OCI-M2 (cell line): ENCODE data around the gene WBP11.

ENCODE experiments used
- DNase-seq: peaks from one replicate; lab custom pipeline; 2025; ENCODE audit not compliant: unreplicated experiment; lab: John Stamatoyannopoulos, UW

WBP11 gene

GRCh38 chr12:14825256-14825655 lies 22.0 kb upstream of the WBP11 start:
- DNase-seq = no peak

- no peak for DNase-seq
These were observed 20.8 kb upstream of the WBP11 start for GRCh38 chr12:14824012-14824634.

DNA sequence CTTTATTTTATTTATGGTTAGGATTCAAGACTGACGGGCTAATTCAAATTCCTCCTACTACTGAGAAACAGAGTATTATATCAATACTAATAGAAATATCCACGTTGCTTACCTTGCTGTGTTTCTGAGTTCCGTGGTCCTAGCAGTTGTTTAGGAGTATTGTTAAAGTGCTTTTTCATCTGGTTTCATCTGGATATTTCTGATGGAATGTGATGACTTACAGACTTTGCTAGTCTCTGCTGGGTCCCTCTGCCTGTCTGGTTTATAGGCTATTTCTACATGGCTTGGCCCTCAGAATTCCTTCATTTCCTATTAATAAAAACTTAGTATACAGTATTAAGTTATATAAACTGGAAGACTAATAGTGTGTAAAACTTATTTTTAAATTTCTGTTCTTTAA lies 10.7 kb upstream of the WBP11 start, which contains the start of gene SMCO3:
Gene SMCO3, minus strand, starts transcription at position 169 of the 400 bp plus-strand sequence. CDS start 7,502 bp downstream, outside the sequence.
- DNase-seq = no peak

DNA sequence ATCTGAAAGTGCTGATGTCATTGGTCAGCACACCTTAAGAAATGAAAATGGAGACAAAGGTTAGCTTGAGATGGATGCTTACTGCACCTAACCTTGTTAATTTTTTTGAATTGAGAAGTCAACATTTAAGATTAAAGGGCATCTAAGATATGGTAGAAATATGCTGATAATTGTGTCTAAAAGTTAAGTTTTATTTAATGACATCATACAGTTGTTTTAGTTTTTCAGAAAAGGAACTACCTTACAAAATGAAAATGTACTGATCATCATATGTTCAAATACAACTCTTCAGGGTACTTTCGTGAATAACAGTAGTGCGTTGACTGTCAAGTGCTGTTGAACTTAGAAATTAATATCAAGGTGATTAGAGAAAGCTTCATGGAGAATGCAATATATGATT lies 8.2 kb upstream of the WBP11 start:
- DNase-seq = no peak

GRCh38 chr12:14810953-14811483 lies 7.7 kb upstream of the WBP11 start:
- DNase-seq = no peak

DNA sequence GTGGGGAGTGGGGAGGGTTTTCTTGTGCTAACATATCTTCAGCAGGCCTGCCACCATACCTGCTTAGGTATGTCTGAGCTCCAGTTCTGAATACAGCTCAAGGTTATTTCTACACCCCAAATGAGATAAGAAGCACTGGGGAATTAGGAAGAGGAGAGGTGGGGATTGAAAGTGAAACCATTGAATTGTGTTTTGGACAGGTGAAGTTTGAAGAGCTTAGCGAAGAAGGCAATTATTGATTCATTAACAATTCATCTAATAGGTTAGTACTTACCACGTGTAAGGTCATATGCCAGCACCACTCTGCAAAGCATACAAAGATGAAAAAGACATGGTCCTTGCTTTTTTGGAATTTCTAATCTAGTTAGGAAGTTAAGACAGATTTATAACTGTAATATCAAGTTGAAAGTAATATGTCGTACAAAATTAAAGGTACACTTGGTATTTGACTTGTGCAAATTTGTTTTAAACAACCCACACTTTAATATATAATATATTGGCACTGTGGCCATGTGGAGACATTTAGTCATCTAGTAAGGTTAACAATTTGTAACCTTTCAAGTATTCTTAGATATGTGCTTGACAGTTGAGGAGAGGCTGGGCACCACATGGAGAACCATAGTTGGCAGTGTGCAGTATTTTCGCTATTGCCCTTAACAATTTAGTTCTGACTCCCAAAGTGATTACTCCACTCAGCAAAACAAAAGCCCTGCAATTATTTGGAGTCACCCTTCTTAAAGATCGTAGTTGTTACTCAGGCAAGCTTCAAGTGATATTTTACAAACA lies 7.1 kb upstream of the WBP11 start:
- no peak for DNase-seq

- DNase-seq = no peak
These were observed 517 bp upstream of the WBP11 start for GRCh38 chr12:14803830-14804160.

DNA sequence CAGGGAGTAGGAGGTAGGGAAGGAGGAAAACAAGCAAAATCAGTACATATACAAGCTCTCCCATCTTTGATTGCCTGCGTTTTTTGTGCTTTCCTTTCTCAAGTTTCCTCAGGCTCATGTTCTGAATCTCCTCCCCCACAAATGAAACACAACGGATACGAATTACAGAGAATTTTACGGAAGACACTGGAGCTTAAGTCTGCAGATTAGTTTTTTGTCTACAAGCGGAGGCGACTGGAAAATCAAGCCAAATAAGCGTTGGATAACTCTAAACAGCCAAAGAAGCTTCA lies 612 bp downstream of the WBP11 start:
- no peak for DNase-seq

DNA sequence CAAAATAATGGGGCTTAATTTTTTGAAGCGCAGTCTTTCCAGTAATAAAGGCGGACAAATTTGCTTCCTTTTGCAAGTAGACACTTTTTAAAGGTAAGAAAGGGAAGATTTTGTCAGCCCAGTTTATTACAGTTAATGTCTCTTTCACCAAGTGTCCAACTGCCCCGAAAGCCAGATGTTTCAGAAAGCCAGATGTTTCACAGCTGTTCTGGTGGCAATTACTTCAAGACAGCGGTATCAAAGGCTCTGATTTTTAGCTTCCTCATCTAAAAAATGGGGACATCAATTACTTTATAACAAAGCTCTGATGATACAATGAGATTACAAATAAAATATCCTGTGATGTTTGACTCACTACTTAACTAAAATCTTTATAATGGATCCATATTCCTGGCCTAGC lies 1.0 kb downstream of the WBP11 start:
- DNase-seq = no peak

- DNase-seq = no peak
These were observed 8.2 kb downstream of the WBP11 start for GRCh38 chr12:14795028-14795448.

- DNase-seq = no peak
These were observed 17.7 kb downstream of the WBP11 start for GRCh38 chr12:14785568-14785967.

DNA sequence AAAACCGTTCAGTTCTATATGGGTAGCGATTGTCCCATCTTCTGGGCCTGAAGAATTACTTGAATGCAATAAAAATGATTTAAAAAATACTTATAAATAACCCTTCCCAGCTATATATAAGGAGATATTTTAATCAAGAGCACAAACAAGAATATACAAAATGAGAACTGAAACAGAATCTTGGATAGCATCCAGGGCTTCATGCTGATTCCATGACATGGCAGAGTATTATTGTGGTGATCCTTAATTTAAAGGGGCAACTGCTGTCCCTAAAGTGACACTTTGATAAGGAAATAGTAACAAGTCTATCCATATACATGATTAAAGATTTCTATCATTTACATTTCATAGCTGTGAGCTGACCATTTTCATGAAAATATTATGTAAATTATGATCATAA lies 18.8 kb downstream of the WBP11 start:
- no peak for DNase-seq

DNA sequence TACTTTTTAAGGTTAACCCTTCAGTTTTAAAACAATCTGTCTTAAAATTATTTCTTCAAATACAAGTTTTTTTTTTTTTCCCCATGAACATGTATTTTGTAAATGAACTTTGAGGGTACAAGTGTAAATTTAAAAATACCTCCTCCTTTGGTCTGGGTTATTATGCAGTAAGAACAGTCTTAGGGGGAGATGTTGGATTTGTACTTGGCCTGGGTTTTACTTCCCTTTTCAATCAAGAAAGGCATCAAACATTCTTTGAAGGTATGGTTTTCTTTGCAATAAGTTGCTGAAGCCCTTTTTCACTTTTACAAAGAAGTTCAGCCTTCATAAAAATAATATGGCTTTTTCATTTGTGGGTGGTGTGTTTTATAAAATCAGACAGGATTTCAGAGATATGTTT lies 20.5 kb downstream of the WBP11 start:
- no peak for DNase-seq

GRCh38 chr12:14781563-14781962 lies 21.7 kb downstream of the WBP11 start:
- no peak for DNase-seq

GRCh38 chr12:14780859-14781258 lies 22.4 kb downstream of the WBP11 start:
- DNase-seq = no peak

DNA sequence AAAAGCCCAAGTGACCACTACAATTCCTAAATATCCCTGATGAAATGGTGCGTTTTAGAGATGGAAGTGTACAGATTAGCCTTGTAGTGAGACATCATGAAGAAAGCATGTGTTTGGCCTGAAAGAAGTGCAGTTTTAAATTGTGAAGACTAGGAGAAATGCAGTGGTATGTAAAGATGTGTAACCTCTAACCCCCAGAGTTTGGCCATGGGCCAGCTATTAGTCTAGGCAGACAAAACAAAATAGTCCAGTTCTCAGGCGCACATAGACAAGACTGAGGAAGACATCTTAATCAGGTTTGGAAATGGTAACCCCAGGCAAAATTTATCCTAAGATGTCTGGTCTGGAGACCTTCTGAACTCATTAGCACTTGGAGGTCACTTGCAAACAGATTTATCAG lies 23.4 kb downstream of the WBP11 start:
- DNase-seq = no peak

DNA sequence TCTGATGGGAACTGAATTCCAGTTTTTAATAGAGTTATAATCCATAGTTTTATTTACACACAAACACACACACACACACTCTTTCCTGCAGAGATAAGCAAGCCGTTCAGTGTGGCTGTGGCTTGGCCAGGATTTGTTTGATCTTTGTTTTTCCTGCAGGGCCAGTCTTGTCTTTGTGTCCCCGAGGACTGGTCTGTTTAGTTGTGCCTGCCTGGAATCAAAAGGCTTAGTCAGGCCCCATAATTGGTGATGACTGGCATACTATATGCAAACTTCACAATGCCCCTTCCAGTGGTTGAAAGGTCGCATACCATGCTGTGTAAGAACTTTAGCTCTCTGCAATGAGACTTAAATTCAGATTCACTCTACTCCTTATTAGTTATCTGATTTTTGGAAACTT lies 26.0 kb downstream of the WBP11 start:
- no peak for DNase-seq

- no peak for DNase-seq
These were observed 26.9 kb downstream of the WBP11 start for GRCh38 chr12:14776236-14776961.

GRCh38 chr12:14775636-14775980 lies 27.7 kb downstream of the WBP11 start:
- DNase-seq = no peak

- DNase-seq = no peak
These were observed 28.2 kb downstream of the WBP11 start for GRCh38 chr12:14774906-14775635.

GRCh38 chr12:14774074-14774905 lies 29.0 kb downstream of the WBP11 start:
- no peak for DNase-seq
